Mesenchymal stem cell (in vitro differentiated cells and primary cell): ENCODE data around the gene FAS.
A peak's percentile ranks its signal among the peaks of the same experiment; 100 is the strongest.

Experiments
- DNase-seq: peaks from one replicate; pipeline ENCODE4 v3.0.0-alpha.2; 2013
- H2AFZ ChIP-seq: one replicate; pipeline ENCODE4 v1.6.1; 2013; ENCODE audit warnings: low read depth, mild to moderate bottlenecking, control low read depth, inconsistent platforms, low read length, moderate library complexity
- H2AK5ac ChIP-seq: 2 replicates; pipeline ENCODE4 v1.6.1; 2013; ENCODE audit warnings: low read length, moderate library complexity, mild to moderate bottlenecking, inconsistent platforms; ENCODE audit not compliant: severe bottlenecking
- H2BK120ac ChIP-seq: one replicate; pipeline ENCODE4 v1.6.1; 2013; ENCODE audit warnings: low read depth, mild to moderate bottlenecking, inconsistent platforms, low read length, moderate library complexity
- H2BK12ac ChIP-seq, 2 experiments: one replicate each; pipeline ENCODE4 v1.6.1; 2013; ENCODE audit warnings: inconsistent platforms in 2 of 2, low read length in 2 of 2, mild to moderate bottlenecking in 2 of 2, moderate library complexity in 2 of 2, control low read depth in 1 of 2
- H2BK15ac ChIP-seq: one replicate; pipeline ENCODE4 v1.6.1; 2013; ENCODE audit warnings: mild to moderate bottlenecking, low read depth, inconsistent platforms; ENCODE audit not compliant: poor library complexity, severe bottlenecking
- H2BK5ac ChIP-seq: 2 replicates; pipeline ENCODE4 v1.6.1; 2013; ENCODE audit warnings: low read depth, mild to moderate bottlenecking, low read length, control low read depth, inconsistent platforms; ENCODE audit not compliant: poor library complexity, severe bottlenecking
- H3K14ac ChIP-seq, 2 experiments: one replicate each; pipeline ENCODE4 v1.6.1; 2013; ENCODE audit warnings: inconsistent platforms in 2 of 2, low read length in 2 of 2, control low read depth in 1 of 2, mild to moderate bottlenecking in 1 of 2, moderate library complexity in 1 of 2
- H3K18ac ChIP-seq, 2 experiments: one replicate each; pipeline ENCODE4 v1.6.1; 2013; ENCODE audit warnings: inconsistent platforms in 2 of 2, low read length in 2 of 2, control low read depth in 1 of 2, low read depth in 1 of 2, mild to moderate bottlenecking in 1 of 2
- H3K23ac ChIP-seq, 2 experiments: one replicate each; pipeline ENCODE4 v1.6.1; 2013; ENCODE audit warnings: inconsistent platforms in 2 of 2, low read length in 2 of 2, mild to moderate bottlenecking in 2 of 2, moderate library complexity in 2 of 2, control low read depth in 1 of 2
- H3K27ac ChIP-seq: 2 replicates; pipeline ENCODE4 v1.5.1; 2013; ENCODE audit warnings: mild to moderate bottlenecking, moderate library complexity, low read length, control low read depth, inconsistent platforms; ENCODE audit not compliant: poor library complexity, severe bottlenecking
- H3K27me3 ChIP-seq, 2 experiments: 2 replicates each; pipeline versions ENCODE4 v1.6.1 to v1.7.0; 2013; ENCODE audit warnings: low read length in 2 of 2, mild to moderate bottlenecking in 2 of 2, moderate library complexity in 2 of 2, control low read depth in 1 of 2, inconsistent platforms in 1 of 2; ENCODE audit not compliant: control insufficient read depth in 1 of 2, insufficient read depth in 1 of 2
- H3K36me3 ChIP-seq, 2 experiments: 2 replicates each; pipeline versions ENCODE4 v1.6.1 to v1.7.0; 2013; ENCODE audit warnings: low read length in 2 of 2, control low read depth in 1 of 2, inconsistent platforms in 1 of 2, low read depth in 1 of 2, mild to moderate bottlenecking in 1 of 2; ENCODE audit not compliant: insufficient read depth in 2 of 2, control insufficient read depth in 1 of 2
- H3K4ac ChIP-seq, 2 experiments: one replicate each; pipeline ENCODE4 v1.6.1; 2013; ENCODE audit warnings: inconsistent platforms in 2 of 2, low read length in 2 of 2, mild to moderate bottlenecking in 2 of 2, moderate library complexity in 2 of 2, control low read depth in 1 of 2, low read depth in 1 of 2
- H3K4me1 ChIP-seq: 2 replicates; pipeline ENCODE4 v1.6.1; 2013; ENCODE audit warnings: low read depth, low read length, control low read depth; ENCODE audit not compliant: control insufficient read depth, insufficient read depth
- H3K4me2 ChIP-seq: 2 replicates; pipeline ENCODE4 v1.6.1; 2013; ENCODE audit warnings: low read length, mild to moderate bottlenecking, inconsistent platforms; ENCODE audit not compliant: poor library complexity, severe bottlenecking
- H3K4me3 ChIP-seq, 2 experiments: 2 replicates each; pipeline versions ENCODE4 v1.5.1 to v1.7.0; 2013; ENCODE audit warnings: low read length in 2 of 2, mild to moderate bottlenecking in 2 of 2, control low read depth in 1 of 2, low read depth in 1 of 2; ENCODE audit not compliant: insufficient read depth in 1 of 2
- H3K79me1 ChIP-seq: replicated peaks from 2 replicates; pipeline ENCODE4 v1.6.1; 2013; ENCODE audit warnings: mild to moderate bottlenecking, control low read depth, low read length, inconsistent platforms; ENCODE audit not compliant: poor library complexity, severe bottlenecking
- H3K9ac ChIP-seq: 2 replicates; pipeline ENCODE4 v1.7.0; 2013; ENCODE audit warnings: mild to moderate bottlenecking, low read length, moderate library complexity
- H3K9me3 ChIP-seq: 2 replicates; pipeline ENCODE4 v1.7.0; 2013; ENCODE audit warnings: mild to moderate bottlenecking, low read length; ENCODE audit not compliant: control insufficient read depth
- H4K8ac ChIP-seq: one replicate; pipeline ENCODE4 v1.6.1; 2013; ENCODE audit warnings: inconsistent platforms, mild to moderate bottlenecking, low read length, moderate library complexity
- H4K91ac ChIP-seq: one replicate; pipeline ENCODE4 v1.6.1; 2013; ENCODE audit warnings: mild to moderate bottlenecking, low read length, inconsistent platforms
- WGBS: methylation state at CpG from one replicate; pipeline ENCODE4 v1.1.7; 2013; ENCODE audit warnings: mixed read lengths; 5-methylcytosine and 5-hydroxymethylcytosine counted together

The FAS gene

GRCh38 chr10:88968391-88968790, 22.2 kb upstream of the FAS start:
- no peak overlapping the region for H3K18ac ChIP-seq
- H4K8ac ChIP-seq: no peak overlapping the region
- H3K4ac ChIP-seq: no peak overlapping the region
- no peak overlapping the region for H2AFZ ChIP-seq
- 80% methylated on average over 1 of the region's 2 CpGs for WGBS
- no peak overlapping the region for H2AK5ac ChIP-seq
- peaks cover 8% of the 10 kb centered on the region for H3K79me1 ChIP-seq
- no peak overlapping the region for H3K23ac ChIP-seq
- no peak overlapping the region for H2BK12ac ChIP-seq
- no peak overlapping the region for H3K4me2 ChIP-seq
- no peak for DNase-seq
- no peak overlapping the region for H2BK120ac ChIP-seq
- no peak overlapping the region for H4K91ac ChIP-seq
- no peak overlapping the region for H3K14ac ChIP-seq
- H3K4me1 ChIP-seq: no peaks in the 10 kb centered on the region
- H3K9ac ChIP-seq: peak overlapping the region; percentile 30
- no peaks in the 10 kb centered on the region for H3K9me3 ChIP-seq
- H3K27ac ChIP-seq: no peak overlapping the region
- H2BK5ac ChIP-seq: no peak overlapping the region
- H3K27me3 ChIP-seq: no peaks in the 10 kb centered on the region
- no peak overlapping the region for H2BK15ac ChIP-seq
- no peaks in the 10 kb centered on the region for H3K36me3 ChIP-seq
- H3K4me3 ChIP-seq: no peak overlapping the region

DNA sequence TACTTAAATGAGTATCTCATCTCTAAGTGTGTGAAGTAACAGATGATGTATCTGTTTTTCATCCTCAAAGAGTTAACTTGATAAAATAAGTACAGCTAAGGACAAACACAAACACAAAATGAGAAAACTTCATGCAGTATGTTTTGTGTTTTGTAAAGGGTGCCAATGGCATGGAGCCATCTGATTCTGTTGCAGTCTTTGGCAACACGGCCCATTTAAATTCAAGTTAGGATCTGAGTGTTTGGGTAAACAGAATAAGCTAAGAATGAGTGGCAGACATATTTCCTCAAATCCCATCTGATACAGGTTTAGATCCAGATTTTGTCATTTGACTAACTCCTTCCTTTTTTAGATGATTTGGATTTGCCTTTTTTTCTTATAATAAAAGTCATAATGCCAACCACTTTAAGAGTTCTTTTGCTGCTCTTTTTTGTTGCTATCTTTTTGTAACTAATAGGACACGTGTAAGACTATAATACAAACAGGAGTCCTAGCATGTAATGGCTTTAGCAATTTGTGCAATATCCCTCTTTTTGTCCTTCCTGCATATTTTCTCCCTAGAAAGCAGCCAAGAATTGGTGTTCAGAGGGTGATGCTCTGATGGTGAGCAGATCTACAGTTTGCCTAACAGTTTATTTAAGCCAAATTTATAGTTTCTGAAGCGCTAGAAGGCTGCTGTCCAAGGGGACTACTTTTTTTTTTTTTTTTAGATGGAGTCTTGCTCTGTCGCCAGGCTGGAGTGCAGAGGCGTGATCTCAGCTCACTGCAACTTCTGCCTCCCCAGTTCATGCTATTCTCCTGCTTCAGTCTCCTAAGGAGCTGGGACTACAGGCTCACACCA, 19.2 kb upstream of the FAS start:
- no peak overlapping the region for H3K23ac ChIP-seq
- H3K4me3 ChIP-seq: peak overlapping the region in 1 of 2 experiments; percentile 40
- H2BK5ac ChIP-seq: no peak overlapping the region
- no peak overlapping the region for H4K91ac ChIP-seq
- no peak overlapping the region for H3K18ac ChIP-seq
- H3K36me3 ChIP-seq: no peaks in the 10 kb centered on the region
- H3K4me2 ChIP-seq: no peak overlapping the region
- H2BK12ac ChIP-seq: no peak overlapping the region
- H2AK5ac ChIP-seq: no peak overlapping the region
- H3K9me3 ChIP-seq: no peaks in the 10 kb centered on the region
- H2AFZ ChIP-seq: no peak overlapping the region
- peak; percentile 29 for DNase-seq
- H3K27me3 ChIP-seq: no peaks in the 10 kb centered on the region
- peak overlapping the region; percentile 62 for H3K9ac ChIP-seq
- no peak overlapping the region for H3K14ac ChIP-seq
- no peak overlapping the region for H3K27ac ChIP-seq
- no peak overlapping the region for H4K8ac ChIP-seq
- 82% methylated on average over 2 of the region's 5 CpGs for WGBS
- no peak overlapping the region for H3K4ac ChIP-seq
- peaks cover 3% of the 10 kb centered on the region for H3K4me1 ChIP-seq
- H2BK15ac ChIP-seq: no peak overlapping the region
- no peak overlapping the region for H2BK120ac ChIP-seq
- peaks cover 14% of the 10 kb centered on the region for H3K79me1 ChIP-seq

- H3K14ac ChIP-seq: no peak overlapping the region
- no peak overlapping the region for H2BK12ac ChIP-seq
- H3K4me2 ChIP-seq: no peak overlapping the region
- 67% methylated on average over 1 of the region's 3 CpGs for WGBS
- no peak overlapping the region for H2AFZ ChIP-seq
- peaks cover 14% of the 10 kb centered on the region for H3K79me1 ChIP-seq
- H3K4me1 ChIP-seq: peaks cover 3% of the 10 kb centered on the region
- H3K27ac ChIP-seq: no peak overlapping the region
- H4K91ac ChIP-seq: no peak overlapping the region
- H3K9me3 ChIP-seq: no peaks in the 10 kb centered on the region
- H2BK5ac ChIP-seq: no peak overlapping the region
- H3K4me3 ChIP-seq: peak overlapping the region in 1 of 2 experiments; percentile 78
- no peak overlapping the region for H2BK120ac ChIP-seq
- no peak overlapping the region for H4K8ac ChIP-seq
- DNase-seq: no peak
- H3K27me3 ChIP-seq: no peaks in the 10 kb centered on the region
- no peak overlapping the region for H3K23ac ChIP-seq
- H3K18ac ChIP-seq: no peak overlapping the region
- no peaks in the 10 kb centered on the region for H3K36me3 ChIP-seq
- H2AK5ac ChIP-seq: no peak overlapping the region
- no peak overlapping the region for H3K4ac ChIP-seq
- no peak overlapping the region for H2BK15ac ChIP-seq
- peak overlapping the region; percentile 90 for H3K9ac ChIP-seq
These were observed 16.6 kb upstream of the FAS start for GRCh38 chr10:88974012-88974411.

- no peaks in the 10 kb centered on the region for H3K27me3 ChIP-seq
- H2AFZ ChIP-seq: no peak overlapping the region
- H3K4me3 ChIP-seq: peak overlapping the region in 1 of 2 experiments; percentile 78
- peak overlapping the region; percentile 44 for H3K4me2 ChIP-seq
- H2BK12ac ChIP-seq: no peak overlapping the region
- WGBS: 90% methylated on average over 5 of the region's 7 CpGs
- H2AK5ac ChIP-seq: no peak overlapping the region
- H2BK5ac ChIP-seq: no peak overlapping the region
- H3K18ac ChIP-seq: no peak overlapping the region
- no peak overlapping the region for H2BK15ac ChIP-seq
- peaks cover 14% of the 10 kb centered on the region for H3K79me1 ChIP-seq
- no peak overlapping the region for H3K4ac ChIP-seq
- peaks cover 4% of the 10 kb centered on the region for H3K4me1 ChIP-seq
- H4K91ac ChIP-seq: no peak overlapping the region
- no peak overlapping the region for H4K8ac ChIP-seq
- H3K27ac ChIP-seq: peak overlapping the region; percentile 26
- peak; percentile 57 for DNase-seq
- H3K23ac ChIP-seq: no peak overlapping the region
- H3K9me3 ChIP-seq: no peaks in the 10 kb centered on the region
- no peaks in the 10 kb centered on the region for H3K36me3 ChIP-seq
- no peak overlapping the region for H3K14ac ChIP-seq
- peak overlapping the region; percentile 90 for H3K9ac ChIP-seq
- no peak overlapping the region for H2BK120ac ChIP-seq
These were observed 15.9 kb upstream of the FAS start for GRCh38 chr10:88974446-88975376.
